Measurements from ENCODE around the gene HSPG2.

GRCh38 chr1:21782349-21782867, 154.7 kb downstream of the HSPG2 start:
- peak; percentile 40 for TF ChIP-seq CTCF (IDR thresholded peaks at IDR 0.05)
- no peak for TF ChIP-seq ZFX (IDR thresholded peaks at IDR 0.05; ENCODE audit: borderline replicate concordance)

Measured in 22Rv1 (cell line).